A549 (cell line): Measurements from ENCODE around the gene ERFE. TPM values are rescaled to one million over a fixed set of nuclear protein-coding genes. Genes with fewer than 3 reads are reported as not detected.

ENCODE experiments used
- ATAC-seq, 2 experiments: fragments of 200-7000 bp in 1 of 2; fragments of >200 bp in 1 of 2; cut with Nextera tagmentation in 1 of 2; cut with Tn5 transposase in 1 of 2; 3 replicates each; pipeline versions ENCODE4 v1.8.0 to v1.9.1; 2018 to 2020; ENCODE audit warnings: mild to moderate bottlenecking in 1 of 2, moderate library complexity in 1 of 2
- CTCF ChIA-PET: fragments of 300-600 bp; sonication (Branson Sonifier 250); formaldehyde crosslinking; extraction: SDS; loops from one replicate; lab custom pipeline; 2021; ENCODE audit warnings: antibody characterized with exemption, inconsistent platforms; lab: Yijun Ruan, JAX
- POLR2A ChIA-PET: fragments of 350-600 bp; formaldehyde crosslinking; extraction: SDS; loops from one replicate; lab custom pipeline; 2021; ENCODE audit warnings: antibody characterized with exemption, inconsistent platforms; lab: Yijun Ruan, JAX
- DNase-seq, 2 experiments: peaks; one replicate each; pipeline versions ENCODE4 v3.0.0 to v3.0.0-alpha.2; 2011 to 2016; ENCODE audit warnings: low read depth in 1 of 2, low spot score in 1 of 2
- FAIRE-seq: peaks from 2 replicates; lab custom pipeline; 2011; peaks lifted over from hg19 to GRCh38; lab: Jason Lieb, UNC
- H3K27ac ChIP-seq, 2 experiments: fragments of >200 bp; sonication (Bioruptor Twin); formaldehyde crosslinking; 3 replicates each; pipeline ENCODE4 v1.5.1; 2016 to 2017
- H3K4me1 ChIP-seq: fragments of >200 bp; sonication (Bioruptor Twin); formaldehyde crosslinking; 3 replicates; pipeline ENCODE4 v1.6.1; 2016
- H3K4me2 ChIP-seq: fragments of >200 bp; sonication (Bioruptor Twin); formaldehyde crosslinking; 3 replicates; pipeline ENCODE4 v1.6.1; 2016
- H3K4me3 ChIP-seq: fragments of >200 bp; sonication (Bioruptor Twin); formaldehyde crosslinking; 3 replicates; pipeline ENCODE4 v1.5.1; 2016
- H3K9me3 ChIP-seq: fragments of >200 bp; sonication (Bioruptor Twin); formaldehyde crosslinking; 3 replicates; pipeline ENCODE4 v1.6.1; 2016
- ATOH8 ChIP-seq: fragments of 250-450 bp; sonication (Bioruptor Pico); IDR thresholded peaks from 2 replicates; pipeline ENCODE4 v1.5.0; 2020; ENCODE audit warnings: low read depth, mild to moderate bottlenecking, moderate library complexity
- CBX8 ChIP-seq: fragments of 200-600 bp; sonication (generic); IDR thresholded peaks from 2 replicates; pipeline ENCODE4 v1.6.1; 2016
- CEBPB ChIP-seq, 2 experiments: fragments of >200 bp in 1 of 2; sonication (Bioruptor Twin) in 1 of 2; formaldehyde crosslinking in 1 of 2; IDR thresholded peaks; 2 replicates each; pipeline ENCODE4 v1.6.1; 2012 to 2016
- CHD2 ChIP-seq: fragments of 150-350 bp; IDR thresholded peaks from 2 replicates; pipeline ENCODE4 v1.6.1; 2014; ENCODE audit warnings: low read length; ENCODE audit not compliant: partially characterized antibody
- CTCF ChIP-seq: fragments of >200 bp; sonication (Bioruptor Twin); formaldehyde crosslinking; IDR thresholded peaks from 3 replicates; pipeline ENCODE4 v1.5.1; 2016
- FOSB ChIP-seq: fragments of 250-450 bp; sonication (Bioruptor Pico); IDR thresholded peaks from 2 replicates; pipeline ENCODE4 v1.5.0; 2020; ENCODE audit warnings: mild to moderate bottlenecking, moderate library complexity
- FOXS1 ChIP-seq: fragments of 250-450 bp; sonication (Bioruptor Pico); IDR thresholded peaks from 2 replicates; pipeline ENCODE4 v1.5.0; 2020; ENCODE audit warnings: mild to moderate bottlenecking, moderate library complexity
- GATA3 ChIP-seq: IDR thresholded peaks from 2 replicates; pipeline ENCODE4 v1.6.1; 2012; ENCODE audit warnings: borderline replicate concordance
- HOXB13 ChIP-seq: fragments of 250-450 bp; sonication (Bioruptor Pico); IDR thresholded peaks from 2 replicates; pipeline ENCODE4 v1.5.0; 2020; ENCODE audit warnings: low read depth, mild to moderate bottlenecking, moderate library complexity
- HOXB5 ChIP-seq: fragments of 250-450 bp; sonication (Bioruptor Pico); IDR thresholded peaks from 2 replicates; pipeline ENCODE4 v1.5.0; 2020; ENCODE audit warnings: mild to moderate bottlenecking, moderate library complexity
- NFE2L2 ChIP-seq: fragments of 150-350 bp; conservative IDR thresholded peaks from 2 replicates; pipeline ENCODE4 v1.6.1; 2014; ENCODE audit warnings: low read length
- NPAS2 ChIP-seq: fragments of 250-450 bp; sonication (Bioruptor Pico); IDR thresholded peaks from 2 replicates; pipeline ENCODE4 v1.8.0; 2022; ENCODE audit warnings: mild to moderate bottlenecking, moderate library complexity, borderline replicate concordance
- RAD21 ChIP-seq, 2 experiments: fragments of >200 bp in 1 of 2; sonication (Bioruptor Twin) in 1 of 2; formaldehyde crosslinking in 1 of 2; IDR thresholded peaks in 1 of 2; conservative IDR thresholded peaks in 1 of 2; 2 replicates in 1 of 2; 3 replicates in 1 of 2; pipeline ENCODE4 v1.6.1; 2012 to 2018; ENCODE audit warnings: inconsistent platforms in 1 of 2
- RARB ChIP-seq: fragments of 250-450 bp; sonication (Bioruptor Pico); IDR thresholded peaks from 2 replicates; pipeline ENCODE4 v1.8.0; 2021; ENCODE audit warnings: mild to moderate bottlenecking, moderate library complexity
- RNF2 ChIP-seq: fragments of 200-600 bp; sonication (generic); IDR thresholded peaks from 2 replicates; pipeline ENCODE4 v1.6.1; 2016; ENCODE audit warnings: low read depth, mild to moderate bottlenecking, antibody characterized with exemption, moderate library complexity, borderline replicate concordance
- TP53 ChIP-seq: fragments of 250-450 bp; sonication (Bioruptor Pico); IDR thresholded peaks from 2 replicates; pipeline ENCODE4 v1.5.0; 2021; ENCODE audit warnings: mild to moderate bottlenecking, moderate library complexity
- ZC3H11A ChIP-seq: fragments of 450-650 bp; IDR thresholded peaks from 2 replicates; pipeline ENCODE4 v1.6.1; 2014; ENCODE audit warnings: antibody characterized with exemption, mild to moderate bottlenecking
- ZNF302 ChIP-seq: fragments of 250-450 bp; sonication (Bioruptor Pico); IDR thresholded peaks from 2 replicates; pipeline ENCODE4 v1.9.0; 2021; ENCODE audit warnings: inconsistent platforms, mild to moderate bottlenecking, moderate library complexity
- ZSCAN20 ChIP-seq: fragments of 250-450 bp; sonication (Bioruptor Pico); IDR thresholded peaks from 2 replicates; pipeline ENCODE4 v1.8.0; 2022; ENCODE audit warnings: mild to moderate bottlenecking, moderate library complexity
- WGBS: methylation state at CpG from one replicate; pipeline ENCODE4 v1.1.6; 2017; ENCODE audit errors: missing lambda C conversion rate; 5-methylcytosine and 5-hydroxymethylcytosine counted together
- polyA plus RNA-seq, 4 experiments: library from polyadenylated mRNA; depleted of rRNA in 3 of 4; stranded (reverse); fragments of >200 nt; fragmentation: RNase III in 1 of 4; extraction: RNeasy Plus Mini Kit Qiagen cat#74134 plus additional on column Dnase treatment in 1 of 4; gene quantifications; 2 replicates in 3 of 4; 3 replicates in 1 of 4; pipeline ENCODE4 v1.2.3, GENCODE V29; 2011 to 2017

ERFE gene
- polyA plus RNA-seq, 2 of the 4 experiments (the other 2 are of a cell fraction) = 2.6 TPM

- peak overlapping the region; percentile 88 to 89 for H3K27ac ChIP-seq
- DNase-seq (no peak), ATAC-seq (no peak), FAIRE-seq (no peak)
- H3K4me2 ChIP-seq = peak overlapping the region; percentile 68
- no peak for TF ChIP-seq CTCF
- TF ChIP-seq RNF2 = no peak
- no peak for TF ChIP-seq GATA3
- no peak for TF ChIP-seq HOXB5 (CRISPR knock-in tag)
- TF ChIP-seq HOXB13 = no peak
- TF ChIP-seq RARB = no peak
- no peak for TF ChIP-seq FOSB
- TF ChIP-seq CBX8 = no peak
- no peak for TF ChIP-seq NPAS2 (CRISPR knock-in tag)
- TF ChIP-seq ATOH8 (CRISPR knock-in tag) = no peak
- no peak for TF ChIP-seq ZSCAN20 (CRISPR knock-in tag)
- no peak for TF ChIP-seq FOXS1 (CRISPR knock-in tag)
- TF ChIP-seq CEBPB (IDR thresholded peaks at IDR 0.05) = no peak
- no peak for TF ChIP-seq ZNF302 (CRISPR knock-in tag)
- TF ChIP-seq NFE2L2 = no peak
- no peak for TF ChIP-seq TP53 (CRISPR knock-in tag)
- TF ChIP-seq ZC3H11A = no peak
- no peak for TF ChIP-seq CHD2
- no peak for TF ChIP-seq RAD21 (conservative IDR thresholded peaks at IDR 0.05 in 1 of 2, IDR thresholded peaks at IDR 0.05 in 1 of 2)
- 94% methylated on average over 13 of the region's 13 CpGs for WGBS
- H3K4me3 ChIP-seq = no peak overlapping the region
- ChIA-PET CTCF (interaction anchor here (1.0 kb wide), 1 partner anchor 95 kb away, joined by 3 read pairs; no protein-coding TSS in a partner anchor), POLR2A (no interaction called here)
- H3K4me1 ChIP-seq = peaks cover 35% of the 10 kb centered on the region
- H3K9me3 ChIP-seq = no peaks in the 10 kb centered on the region
Measured at GRCh38 chr2:238168196-238169047, 9.7 kb downstream of the ERFE start.

- ChIA-PET CTCF (interaction anchor here (1.1 to 3.7 kb wide), 3 partner anchors 8 to 94 kb away, joined by 3 to 15 read pairs (median 3); no protein-coding TSS in a partner anchor), POLR2A (interaction anchor here (0.7 to 1.0 kb wide), 3 partner anchors 70 to 108 kb away, joined by 3 to 4 read pairs (median 3); partner anchors contain the start of genes HES6 and SCLY)
- peaks cover 33% of the 10 kb centered on the region for H3K4me1 ChIP-seq
- peak overlapping the region; percentile 88 to 89 for H3K27ac ChIP-seq
- peak in 1 of 2 experiments; percentile 6; a peak in 3 of 6 replicates for ATAC-seq
- no peak for FAIRE-seq
- 35% methylated on average over 5 of the region's 6 CpGs for WGBS
- peak overlapping the region; percentile 15; the same call in 1 of the 3 replicates for H3K4me3 ChIP-seq
- TF ChIP-seq HOXB13 (no peak), CEBPB (IDR thresholded peaks at IDR 0.05) (0 out of 4 replicates have a peak, but pooled peaks of 1 of the 2 experiments have one; percentile 20)
- TF ChIP-seq, all 56 proteins: peak for 1
- H3K9me3 ChIP-seq = no peaks in the 10 kb centered on the region
- H3K4me2 ChIP-seq = peak overlapping the region; percentile 68
- DNase-seq = peak; percentile 36 to 63
Measured at GRCh38 chr2:238169048-238169707, 10.4 kb downstream of the ERFE start.
